NCI-H187 (cell line): ENCODE data around the gene JCAD.
"Not testable (repeated sequence)": the region's sequence is repeated elsewhere in the genome, so short reads cannot be mapped to it uniquely, and the experiment has no call there.

Source experiments
- DNase-seq, 2 experiments: peaks; one replicate each; lab custom pipeline; 2025; lab: John Stamatoyannopoulos, UW

JCAD gene

DNA sequence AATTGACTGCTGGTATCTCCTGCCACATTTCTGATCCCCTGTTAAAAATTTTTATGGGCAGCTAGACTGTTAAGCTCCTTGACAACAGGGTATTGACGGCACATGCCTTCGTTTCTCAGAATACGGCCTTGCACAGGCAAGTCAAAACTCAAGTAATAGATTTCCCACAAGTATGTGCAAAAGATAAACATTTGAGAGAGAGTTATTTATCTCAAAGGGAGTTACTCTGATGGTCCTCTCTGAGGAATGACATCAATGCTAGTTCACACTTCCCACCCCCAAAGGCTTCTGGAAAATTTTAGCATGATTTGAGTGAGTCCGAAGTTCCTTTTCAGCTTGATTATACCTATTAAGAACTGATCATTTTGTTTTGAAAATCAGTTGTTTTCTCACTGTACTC, 71.9 kb downstream of the JCAD start:
- DNase-seq = no peak

- no peak for DNase-seq
These were observed 76.3 kb downstream of the JCAD start for GRCh38 chr10:29982997-29983648.

DNA sequence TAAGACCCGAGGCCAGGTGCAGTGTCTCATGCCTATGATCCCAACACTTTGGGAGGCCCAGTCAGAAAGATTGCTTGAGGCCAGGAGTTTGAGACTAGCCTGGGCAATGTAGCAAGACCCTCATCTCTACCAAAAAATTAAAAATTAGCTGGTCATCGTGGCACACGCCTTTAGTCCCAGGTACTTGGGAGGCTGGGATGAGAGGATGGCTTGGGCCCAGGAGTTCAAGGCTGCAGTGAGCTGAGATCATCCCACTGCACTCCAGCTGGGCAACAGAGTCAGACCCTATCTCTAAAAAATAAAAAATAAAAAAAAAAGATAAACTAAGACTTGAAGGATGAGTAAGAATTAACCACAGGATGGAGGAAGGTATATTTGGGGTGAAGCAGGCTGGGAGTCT, 77.9 kb downstream of the JCAD start:
- no peak for DNase-seq

GRCh38 chr10:29980084-29980483, 79.3 kb downstream of the JCAD start:
- DNase-seq = no peak

DNA sequence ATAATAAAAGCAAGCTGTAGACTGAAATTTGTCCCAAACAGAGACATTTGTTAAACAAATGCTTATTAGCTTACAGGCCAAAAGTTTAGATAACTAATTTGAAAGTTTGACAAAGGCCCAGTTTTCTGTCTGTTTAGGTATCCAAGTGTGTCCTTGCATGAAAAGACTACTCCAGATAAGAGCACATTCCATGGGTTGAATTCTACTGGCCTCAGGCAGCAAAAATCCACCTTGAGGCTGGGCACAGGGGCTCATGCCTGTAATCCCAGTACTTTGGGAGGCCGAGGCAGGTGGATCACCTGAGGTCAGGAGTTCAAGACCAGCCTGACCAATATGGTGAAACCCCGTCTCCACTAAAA, 80.0 kb downstream of the JCAD start:
- DNase-seq = not testable (repeated sequence)

- no peak for DNase-seq
These were observed 82.2 kb downstream of the JCAD start for GRCh38 chr10:29977171-29977570.

DNA sequence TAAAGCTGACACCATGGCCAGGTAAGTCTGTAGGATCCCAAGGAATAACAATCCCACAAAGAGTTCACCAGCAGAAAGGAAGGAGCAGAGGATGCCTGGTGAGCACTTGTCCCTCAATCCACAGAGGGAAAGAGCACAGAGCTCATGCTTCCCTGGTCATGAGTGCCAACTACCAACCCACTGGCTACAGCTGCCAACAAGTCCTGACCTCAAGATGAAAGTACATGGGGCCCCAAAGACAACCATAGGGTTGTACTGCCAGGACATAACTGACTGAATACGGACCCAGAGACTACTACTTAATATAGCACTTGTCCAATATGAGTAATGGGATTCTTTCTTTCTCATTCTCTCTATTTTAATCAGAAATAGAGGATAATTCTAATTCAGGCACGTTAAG, 83.3 kb downstream of the JCAD start:
- DNase-seq = no peak

- no peak for DNase-seq
These were observed 84.6 kb downstream of the JCAD start for GRCh38 chr10:29974773-29975172.

DNA sequence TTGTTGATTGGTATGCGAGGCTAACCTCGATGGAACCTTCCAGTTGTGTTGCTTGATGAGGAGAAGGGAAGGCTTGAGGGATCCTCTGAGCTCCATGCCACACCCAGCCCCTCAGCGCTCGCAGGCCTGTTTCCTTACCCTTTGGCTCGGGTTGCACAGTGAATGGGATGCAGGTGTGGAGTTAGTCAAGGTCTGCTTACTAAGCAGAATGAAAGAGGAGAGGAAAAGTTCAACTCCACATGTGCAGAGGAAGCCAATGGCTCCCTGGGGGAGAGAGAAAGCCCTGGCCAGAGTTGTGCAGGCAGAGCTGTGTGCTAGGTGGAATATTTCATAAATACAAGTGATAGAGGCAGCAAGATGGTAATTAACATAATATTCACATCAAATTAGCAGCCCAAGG, 85.5 kb downstream of the JCAD start:
- no peak for DNase-seq

DNA sequence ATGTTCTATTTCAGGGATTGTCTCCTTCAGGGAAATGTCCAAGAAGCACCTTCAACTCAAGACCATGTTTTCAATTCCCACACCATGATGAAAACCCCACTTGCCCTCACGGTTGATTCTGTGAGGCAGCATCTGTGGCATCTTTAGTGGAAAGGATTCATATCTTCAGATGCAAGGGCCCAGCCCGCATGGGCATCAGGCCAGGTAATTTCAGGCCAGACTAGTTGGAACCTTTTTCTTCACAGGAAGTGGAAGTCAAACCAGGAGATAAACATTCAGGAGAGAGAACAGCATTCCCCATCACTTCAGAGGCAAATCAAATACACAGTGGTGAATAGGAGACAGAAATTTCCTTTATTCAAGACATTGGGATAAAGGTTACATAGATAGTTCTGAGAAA, 88.8 kb downstream of the JCAD start:
- no peak for DNase-seq

DNA sequence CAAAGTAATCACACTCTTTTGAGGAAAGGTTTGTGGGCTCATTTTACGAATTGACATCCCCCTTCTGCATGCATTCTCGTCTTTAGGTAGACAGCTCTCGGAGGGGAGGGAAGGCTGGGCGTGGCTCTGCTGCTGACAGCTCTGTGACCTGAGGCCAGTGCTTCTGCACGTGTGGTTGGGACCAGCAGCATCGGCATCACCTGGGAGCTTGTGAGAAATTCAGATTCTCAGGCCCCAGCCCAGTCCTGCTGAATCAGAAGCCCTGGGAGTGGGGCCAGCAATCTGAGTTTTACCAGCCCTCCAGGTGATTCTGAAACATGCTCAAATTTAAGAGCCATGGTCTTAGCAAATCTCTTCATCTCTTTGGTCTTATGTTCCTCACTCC, 89.4 kb downstream of the JCAD start:
- no peak for DNase-seq

DNA sequence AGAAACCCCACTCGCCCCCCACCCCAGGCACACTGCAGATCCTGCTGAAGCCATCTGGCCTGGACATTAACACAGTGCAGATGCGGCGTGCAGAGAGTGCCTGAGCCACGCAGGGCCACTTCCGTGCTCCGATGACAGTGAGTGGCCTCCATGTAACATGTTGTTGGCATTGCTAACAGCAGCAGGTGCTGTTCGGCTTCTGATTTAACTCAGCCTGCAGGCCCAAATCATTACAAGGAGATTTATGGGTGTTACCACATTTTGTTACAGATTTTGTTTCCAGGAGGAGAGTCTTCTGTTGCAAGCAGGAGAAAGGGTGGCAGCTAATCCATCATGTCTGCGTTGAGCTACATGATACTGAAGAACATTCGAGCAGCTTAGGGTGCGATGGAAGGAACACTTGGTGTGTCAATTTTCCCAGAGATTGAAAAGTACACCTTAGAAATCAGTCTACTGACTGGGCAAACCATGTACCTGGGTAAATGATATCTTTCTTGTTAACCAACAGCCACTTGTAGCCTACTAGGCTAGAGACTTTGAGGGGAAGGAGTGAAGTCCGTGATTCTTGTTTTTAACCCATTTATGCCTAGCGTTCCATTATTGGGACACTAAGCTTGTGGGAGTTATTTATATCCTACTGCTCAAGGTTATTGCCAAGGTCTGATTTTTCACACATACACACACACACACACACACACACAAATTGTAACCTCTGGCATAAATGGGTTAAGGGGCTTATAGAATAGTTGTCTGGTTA, 90.0 kb downstream of the JCAD start:
- no peak for DNase-seq

DNA sequence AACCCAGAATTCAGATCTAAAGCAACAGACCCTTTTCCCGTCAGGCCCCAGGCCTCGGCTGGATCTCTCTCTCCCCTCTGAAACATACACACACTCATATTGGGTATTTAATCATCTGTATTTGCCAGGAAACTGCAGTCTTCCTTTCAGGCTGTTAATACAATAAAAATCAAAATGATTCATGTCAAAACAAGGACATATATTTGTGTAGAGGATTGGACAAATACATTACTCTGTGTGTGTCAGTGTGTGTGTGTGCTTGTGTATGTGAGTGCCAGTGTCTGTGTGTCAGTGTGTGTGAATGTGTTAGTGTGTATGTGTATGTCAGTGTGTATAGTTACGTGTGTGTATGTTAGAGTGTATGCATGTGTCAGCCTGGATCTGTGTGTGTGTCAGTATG, 90.8 kb downstream of the JCAD start:
- DNase-seq = no peak

GRCh38 chr10:29966269-29966668, 93.1 kb downstream of the JCAD start:
- DNase-seq = no peak
